Measurements from ENCODE around the gene YEATS2.

Gene YEATS2

DNA sequence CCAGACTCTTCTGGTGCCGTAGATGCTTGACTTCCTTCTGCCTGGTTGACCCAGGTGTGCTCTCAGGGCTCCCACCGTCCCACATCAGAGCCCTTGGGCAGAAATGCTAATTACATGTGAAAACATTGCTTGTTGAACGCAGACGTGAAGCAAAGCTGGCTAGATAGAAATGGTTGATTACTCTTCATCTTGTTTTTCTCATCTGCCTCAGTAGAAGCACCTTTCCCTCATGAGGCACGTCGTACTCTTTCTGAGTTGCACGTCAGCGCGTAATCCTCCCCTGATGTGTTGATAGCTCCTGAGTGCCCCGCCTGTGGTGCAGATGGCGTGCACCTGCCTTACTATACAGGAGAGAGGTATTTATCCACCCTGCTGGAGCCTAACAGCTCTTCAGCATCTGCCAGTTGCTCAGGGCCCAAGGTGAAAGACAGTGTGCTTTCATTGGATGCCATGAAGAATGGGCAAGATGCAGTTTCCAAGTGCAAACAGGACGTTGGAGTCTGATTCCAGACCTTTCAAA, 109.7 kb downstream of the YEATS2 start:
- no peak overlapping the region for H3K4me3 Mint-ChIP-seq
- no peak overlapping the region for H3K27ac Mint-ChIP-seq
- no peaks in the 10 kb centered on the region for H3K27me3 Mint-ChIP-seq (ENCODE audit: low read depth)
- no peaks in the 10 kb centered on the region for H3K9me3 Mint-ChIP-seq
- H3K36me3 Mint-ChIP-seq (ENCODE audit: low read depth): peaks cover 55% of the 10 kb centered on the region
- no peaks in the 10 kb centered on the region for H3K4me1 Mint-ChIP-seq (ENCODE audit: low read depth)

DNA sequence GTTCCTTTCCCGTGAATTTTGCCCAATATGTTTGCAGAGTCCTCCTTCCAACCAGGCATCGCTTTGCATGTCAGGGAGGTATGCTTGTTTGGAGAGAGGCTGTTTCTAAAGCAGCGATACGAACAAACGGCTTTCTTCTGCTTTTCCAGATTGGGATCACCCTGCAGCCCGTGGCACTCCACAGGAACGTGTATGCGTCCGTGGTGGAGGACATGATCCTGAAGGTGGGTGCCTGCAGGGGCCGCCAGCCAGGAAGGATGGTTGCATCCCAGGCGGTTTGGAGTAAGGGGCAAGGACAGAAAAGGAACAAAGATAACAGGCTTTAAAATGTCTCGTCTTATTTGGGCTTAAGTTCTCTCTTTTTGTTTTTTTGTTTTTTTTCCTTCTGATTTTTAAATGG, 110.3 kb downstream of the YEATS2 start:
- Mint-ChIP-seq H3K4me3 (no peak overlapping the region), H3K9me3 (no peaks in the 10 kb centered on the region), H3K4me1 (ENCODE audit: low read depth) (no peaks in the 10 kb centered on the region), H3K36me3 (ENCODE audit: low read depth) (peaks cover 54% of the 10 kb centered on the region), H3K27me3 (ENCODE audit: low read depth) (no peaks in the 10 kb centered on the region), H3K27ac (no peak overlapping the region)

DNA sequence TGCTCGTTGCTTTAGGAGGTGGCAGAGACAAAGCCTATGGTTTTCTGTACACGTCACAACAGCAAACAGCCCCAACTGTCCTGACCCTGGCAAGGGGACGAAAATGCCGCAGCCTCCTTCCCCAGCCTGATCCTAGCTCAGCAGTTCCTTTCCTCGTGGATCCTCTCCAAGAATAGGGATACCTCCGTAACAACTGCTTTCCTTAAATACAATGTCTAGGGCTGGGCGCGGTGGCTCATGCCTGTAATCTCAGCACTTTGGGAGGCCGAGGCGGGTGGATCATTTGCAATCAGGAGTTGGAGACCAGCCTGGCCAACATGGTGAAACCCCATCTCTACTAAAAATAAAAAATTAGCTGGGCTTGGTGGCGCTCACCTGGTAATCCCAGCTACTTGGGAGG, 110.8 kb downstream of the YEATS2 start:
- H3K4me3 Mint-ChIP-seq: no peak overlapping the region
- no peaks in the 10 kb centered on the region for H3K27me3 Mint-ChIP-seq (ENCODE audit: low read depth)
- peaks cover 51% of the 10 kb centered on the region for H3K36me3 Mint-ChIP-seq (ENCODE audit: low read depth)
- no peak overlapping the region for H3K27ac Mint-ChIP-seq
- no peaks in the 10 kb centered on the region for H3K9me3 Mint-ChIP-seq
- no peaks in the 10 kb centered on the region for H3K4me1 Mint-ChIP-seq (ENCODE audit: low read depth)

DNA sequence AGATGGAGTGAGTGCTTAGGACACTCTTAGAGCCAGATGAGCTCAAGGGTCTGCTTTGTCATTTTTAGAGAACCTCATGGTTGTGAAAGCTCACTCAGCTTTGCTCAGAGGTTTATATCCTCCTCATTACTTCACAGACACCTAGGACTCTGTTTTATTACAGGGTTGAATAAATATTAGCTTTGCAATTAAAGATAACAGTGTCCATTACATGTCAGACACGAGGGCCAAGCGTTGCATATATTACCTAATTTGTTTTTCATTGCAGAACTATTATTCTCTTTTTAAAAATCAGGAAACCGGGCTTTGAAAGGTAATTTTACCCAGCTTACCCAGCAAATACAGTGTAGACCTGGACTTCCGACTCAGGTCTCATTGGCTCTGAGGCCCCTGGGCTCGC, 111.7 kb downstream of the YEATS2 start:
- peaks cover 44% of the 10 kb centered on the region for H3K36me3 Mint-ChIP-seq (ENCODE audit: low read depth)
- peaks cover under 1% of the 10 kb centered on the region for H3K4me1 Mint-ChIP-seq (ENCODE audit: low read depth)
- no peaks in the 10 kb centered on the region for H3K27me3 Mint-ChIP-seq (ENCODE audit: low read depth)
- no peak overlapping the region for H3K4me3 Mint-ChIP-seq
- no peak overlapping the region for H3K27ac Mint-ChIP-seq
- H3K9me3 Mint-ChIP-seq: no peaks in the 10 kb centered on the region

DNA sequence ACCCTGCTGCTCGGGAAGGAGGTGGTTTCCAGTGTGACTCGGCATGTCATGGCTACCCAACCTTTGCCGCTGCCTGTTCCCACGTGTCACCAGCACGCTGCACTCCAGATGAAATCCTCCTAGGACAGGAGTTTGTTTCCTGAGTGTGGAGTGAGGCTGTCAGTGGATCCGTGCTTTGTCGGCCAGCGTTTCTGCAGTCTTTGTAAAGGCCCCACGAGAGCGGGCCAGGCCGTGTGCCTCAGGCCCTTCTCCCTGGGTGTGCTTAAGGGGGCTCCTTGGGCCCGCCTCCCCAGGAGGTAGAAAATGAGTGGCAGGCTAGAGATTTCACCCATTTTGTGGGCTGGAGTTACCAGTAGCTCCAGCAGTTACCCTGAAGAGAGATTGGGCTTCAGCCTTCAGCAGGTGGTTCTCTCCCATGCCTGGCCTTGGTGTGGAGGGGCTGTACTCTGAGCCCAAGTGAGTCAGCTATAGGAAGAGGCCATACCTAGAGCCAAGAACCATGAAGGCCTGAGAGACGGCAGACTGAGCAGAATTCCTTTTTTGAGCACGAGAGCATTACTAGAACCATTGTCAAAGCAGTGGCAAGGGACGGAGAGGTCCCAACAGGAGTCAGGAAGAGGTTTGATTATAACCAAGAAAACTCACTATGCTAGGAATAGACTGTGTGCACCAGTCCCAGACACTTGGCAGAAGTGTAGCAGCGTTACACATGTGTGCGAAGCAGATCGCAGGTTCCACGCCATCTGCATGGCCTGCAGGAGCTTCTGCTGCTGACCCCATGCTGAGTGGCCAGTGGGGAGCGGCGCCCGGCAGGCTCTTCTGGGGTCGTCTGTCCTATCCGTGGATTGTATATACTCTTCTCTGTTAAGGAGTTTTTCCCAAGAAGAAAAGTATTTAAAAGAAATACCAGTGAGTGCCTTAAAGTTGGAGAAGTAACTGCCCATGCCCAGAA, 113.3 kb downstream of the YEATS2 start:
- Mint-ChIP-seq H3K27me3 (ENCODE audit: low read depth) (no peaks in the 10 kb centered on the region), H3K27ac (no peak overlapping the region), H3K36me3 (ENCODE audit: low read depth) (peaks cover 40% of the 10 kb centered on the region), H3K9me3 (no peaks in the 10 kb centered on the region), H3K4me3 (no peak overlapping the region), H3K4me1 (ENCODE audit: low read depth) (peaks cover 11% of the 10 kb centered on the region)

DNA sequence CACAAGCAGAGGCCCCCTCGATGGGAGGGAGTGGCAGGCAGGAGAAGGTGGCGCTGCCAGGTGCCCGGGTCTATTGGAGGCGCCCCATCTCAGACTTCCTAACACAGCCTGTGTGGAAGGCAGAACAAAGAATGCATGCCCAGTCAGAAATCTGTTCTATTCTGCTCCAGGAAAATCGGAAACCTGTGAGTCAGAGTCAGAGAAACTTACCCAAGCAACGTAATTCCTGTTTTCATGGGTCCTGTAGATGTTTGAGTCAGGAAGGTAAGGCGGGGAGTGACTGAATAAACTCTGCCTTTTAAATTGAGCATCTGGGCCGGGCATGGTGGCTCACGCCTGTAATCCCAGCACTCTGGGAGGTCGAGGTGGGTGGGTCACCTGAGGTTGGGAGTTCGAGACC, 114.0 kb downstream of the YEATS2 start:
- Mint-ChIP-seq H3K36me3 (ENCODE audit: low read depth) (peaks cover 39% of the 10 kb centered on the region), H3K9me3 (no peaks in the 10 kb centered on the region), H3K4me1 (ENCODE audit: low read depth) (peaks cover 18% of the 10 kb centered on the region), H3K27ac (no peak overlapping the region), H3K4me3 (no peak overlapping the region), H3K27me3 (ENCODE audit: low read depth) (no peaks in the 10 kb centered on the region)

DNA sequence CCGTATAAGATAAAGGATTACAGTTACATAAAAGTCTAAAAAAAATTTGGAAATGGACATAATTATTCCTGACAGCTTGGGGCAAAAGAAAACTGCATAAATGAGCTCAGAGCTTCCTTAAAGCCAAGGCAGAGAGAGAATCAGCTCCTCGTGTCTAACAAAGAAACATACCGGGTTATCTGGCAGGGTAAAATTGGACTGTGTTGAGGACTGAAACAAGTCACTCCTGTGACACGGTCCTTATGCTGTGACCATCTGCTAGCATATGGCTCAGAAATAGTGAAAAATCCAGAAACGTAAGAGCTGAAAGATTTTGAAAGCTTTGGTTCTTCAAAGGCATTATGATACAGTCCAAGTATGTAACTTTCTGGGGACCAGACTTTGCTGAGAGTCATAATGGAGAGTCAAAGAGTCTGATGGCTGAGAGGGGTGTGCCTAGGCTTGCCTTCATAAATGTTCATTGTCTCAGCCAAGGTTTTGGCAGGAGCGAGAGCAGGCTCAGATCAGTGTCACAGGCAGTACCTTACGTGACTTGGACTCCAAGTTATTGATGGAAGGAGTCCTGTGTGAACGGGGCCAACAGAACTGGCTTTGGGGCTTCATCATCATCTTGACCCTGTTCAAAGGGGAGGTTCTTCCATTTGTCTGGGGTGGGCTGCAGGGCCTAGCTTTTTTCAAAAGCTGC, 115.3 kb downstream of the YEATS2 start:
- Mint-ChIP-seq H3K27ac (no peak overlapping the region), H3K9me3 (no peaks in the 10 kb centered on the region), H3K4me3 (no peak overlapping the region), H3K36me3 (ENCODE audit: low read depth) (peaks cover 29% of the 10 kb centered on the region), H3K4me1 (ENCODE audit: low read depth) (peaks cover 18% of the 10 kb centered on the region), H3K27me3 (ENCODE audit: low read depth) (no peaks in the 10 kb centered on the region)

DNA sequence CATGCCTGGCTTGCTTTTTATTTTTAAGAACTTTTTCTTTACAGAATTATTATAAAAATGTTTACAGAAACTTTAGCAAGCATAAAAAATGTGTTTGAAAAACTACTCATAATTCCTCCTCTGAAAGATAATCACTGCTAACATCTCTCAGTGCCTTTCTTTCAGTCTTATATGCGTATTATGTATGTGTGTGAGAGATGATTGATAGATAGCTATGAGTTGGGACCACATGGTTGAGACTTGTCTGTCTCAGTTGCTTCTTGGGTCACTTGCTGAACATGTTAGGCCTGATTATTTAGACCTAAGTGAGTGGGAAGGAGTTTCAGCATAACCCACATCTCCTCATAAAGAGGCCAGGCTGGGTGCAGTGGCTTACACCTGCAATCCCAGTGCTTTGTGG, 116.6 kb downstream of the YEATS2 start:
- Mint-ChIP-seq H3K36me3 (ENCODE audit: low read depth) (peaks cover 18% of the 10 kb centered on the region), H3K9me3 (no peaks in the 10 kb centered on the region), H3K27me3 (ENCODE audit: low read depth) (no peaks in the 10 kb centered on the region), H3K4me3 (no peak overlapping the region), H3K4me1 (ENCODE audit: low read depth) (peaks cover 18% of the 10 kb centered on the region), H3K27ac (peak overlapping the region; percentile 74)

DNA sequence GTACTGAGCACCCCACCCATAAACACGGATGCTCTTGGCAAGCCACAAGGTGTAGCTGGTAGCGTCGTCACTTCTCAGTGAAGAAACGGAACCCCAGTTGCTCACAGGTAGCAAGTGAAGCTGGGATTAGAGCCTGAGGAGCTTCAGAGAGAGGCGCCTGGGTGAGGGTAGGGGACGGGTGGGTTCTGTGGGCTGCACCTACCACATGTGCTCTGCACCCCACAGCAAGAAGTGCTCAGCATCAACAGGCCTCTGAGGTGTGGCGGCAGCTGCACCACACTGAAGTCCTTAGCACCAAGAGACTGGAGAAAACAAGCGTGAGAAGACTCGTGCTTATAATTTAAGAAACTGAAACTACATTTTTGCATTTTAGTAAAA, 118.0 kb downstream of the YEATS2 start:
- no peak overlapping the region for H3K4me3 Mint-ChIP-seq
- H3K27ac Mint-ChIP-seq: peak overlapping the region; percentile 78
- H3K27me3 Mint-ChIP-seq (ENCODE audit: low read depth): no peaks in the 10 kb centered on the region
- H3K9me3 Mint-ChIP-seq: no peaks in the 10 kb centered on the region
- peaks cover 18% of the 10 kb centered on the region for H3K4me1 Mint-ChIP-seq (ENCODE audit: low read depth)
- H3K36me3 Mint-ChIP-seq (ENCODE audit: low read depth): peaks cover 12% of the 10 kb centered on the region

DNA sequence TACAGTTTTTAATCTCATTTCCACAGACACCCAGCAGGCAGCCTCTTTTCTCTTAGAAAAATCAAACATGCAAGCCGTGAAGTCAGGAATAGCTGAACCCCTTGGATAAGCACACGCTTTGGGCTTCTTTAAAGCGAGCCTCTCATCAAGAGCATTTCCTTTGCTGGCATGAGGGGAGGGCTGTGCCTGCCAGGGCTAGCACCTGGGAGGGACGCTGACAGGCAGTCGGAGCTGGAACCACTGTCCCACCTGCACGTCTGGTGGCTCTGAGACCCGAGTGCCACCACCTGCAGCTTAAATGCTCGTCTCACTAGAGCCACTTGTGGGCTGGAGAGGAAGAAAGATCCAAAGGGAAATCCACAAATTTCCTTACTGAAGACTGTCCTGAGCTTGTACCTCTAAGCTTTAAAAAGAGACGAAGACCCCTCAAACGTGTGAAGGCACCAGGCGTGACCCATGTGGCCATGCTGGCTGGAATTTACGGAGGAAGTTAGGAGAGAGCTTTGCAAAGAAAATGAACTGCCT, 118.4 kb downstream of the YEATS2 start:
- Mint-ChIP-seq H3K27ac (peak overlapping the region; percentile 78), H3K9me3 (no peaks in the 10 kb centered on the region), H3K4me1 (ENCODE audit: low read depth) (peaks cover 18% of the 10 kb centered on the region), H3K27me3 (ENCODE audit: low read depth) (no peaks in the 10 kb centered on the region), H3K4me3 (no peak overlapping the region), H3K36me3 (ENCODE audit: low read depth) (peaks cover 10% of the 10 kb centered on the region)

DNA sequence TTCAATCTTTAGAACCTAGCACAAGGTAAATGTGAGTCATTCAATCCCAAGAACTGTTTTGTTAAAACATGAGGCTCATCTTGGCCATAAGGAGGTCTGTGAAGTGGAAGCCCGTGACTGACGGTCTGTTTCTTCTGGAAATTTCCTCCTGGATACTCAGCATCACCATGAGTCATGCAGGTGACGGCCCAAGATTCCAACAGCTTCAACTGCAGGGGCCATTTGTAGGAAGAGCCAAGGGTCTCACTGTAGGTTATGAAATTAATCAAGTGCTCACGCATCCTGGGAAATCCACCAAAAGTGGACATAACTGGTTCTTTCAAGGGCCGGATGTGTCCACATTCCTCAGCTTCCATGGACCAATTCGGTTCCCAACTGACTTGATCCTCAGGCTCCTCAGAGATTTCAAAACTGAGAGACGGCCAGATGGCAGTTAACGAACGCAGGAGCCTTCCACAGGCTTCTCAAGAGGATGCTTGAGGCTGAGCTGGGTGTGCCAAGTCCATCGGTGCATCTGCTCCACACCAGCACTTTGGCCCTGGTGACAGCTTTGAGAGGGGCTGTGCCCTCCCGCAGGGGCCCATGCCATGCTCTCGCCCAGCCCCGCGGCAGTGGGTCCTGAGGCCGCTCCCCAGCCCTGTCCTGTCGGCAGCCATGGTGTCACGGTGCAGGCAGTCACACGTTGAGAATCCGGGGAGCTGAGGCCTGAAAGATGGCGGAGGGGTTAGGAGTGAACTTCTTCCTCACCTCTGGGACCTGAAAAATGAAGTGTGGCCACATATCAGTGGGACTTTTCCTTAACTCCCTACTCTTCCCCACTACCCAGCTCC, 119.3 kb downstream of the YEATS2 start:
- H3K36me3 Mint-ChIP-seq (ENCODE audit: low read depth): peaks cover 5% of the 10 kb centered on the region
- H3K4me1 Mint-ChIP-seq (ENCODE audit: low read depth): peaks cover 18% of the 10 kb centered on the region
- no peaks in the 10 kb centered on the region for H3K27me3 Mint-ChIP-seq (ENCODE audit: low read depth)
- H3K4me3 Mint-ChIP-seq: no peak overlapping the region
- no peak overlapping the region for H3K27ac Mint-ChIP-seq
- H3K9me3 Mint-ChIP-seq: no peaks in the 10 kb centered on the region

DNA sequence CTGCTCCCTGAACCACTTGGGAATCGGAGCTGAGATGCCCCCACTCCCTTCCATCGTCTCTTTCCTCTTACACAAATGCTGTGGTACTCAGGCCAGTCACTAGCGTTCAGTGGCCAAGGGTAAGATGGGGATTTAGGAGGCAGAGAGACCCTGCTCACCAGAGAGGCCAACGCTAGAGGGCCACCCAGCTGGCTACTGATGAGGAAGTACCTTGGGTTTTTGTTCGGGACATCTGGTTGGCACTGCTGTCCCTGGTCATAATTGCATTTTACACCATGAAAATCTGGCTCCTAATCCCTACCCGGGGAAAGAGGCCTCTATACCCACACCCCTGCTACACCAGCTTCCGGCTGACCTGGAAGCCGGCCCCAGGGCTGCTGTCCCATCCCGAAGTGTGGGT, 120.0 kb downstream of the YEATS2 start:
- Mint-ChIP-seq H3K9me3 (no peaks in the 10 kb centered on the region), H3K4me1 (ENCODE audit: low read depth) (peaks cover 18% of the 10 kb centered on the region), H3K27ac (no peak overlapping the region), H3K27me3 (ENCODE audit: low read depth) (no peaks in the 10 kb centered on the region), H3K4me3 (no peak overlapping the region), H3K36me3 (ENCODE audit: low read depth) (peaks cover 4% of the 10 kb centered on the region)

DNA sequence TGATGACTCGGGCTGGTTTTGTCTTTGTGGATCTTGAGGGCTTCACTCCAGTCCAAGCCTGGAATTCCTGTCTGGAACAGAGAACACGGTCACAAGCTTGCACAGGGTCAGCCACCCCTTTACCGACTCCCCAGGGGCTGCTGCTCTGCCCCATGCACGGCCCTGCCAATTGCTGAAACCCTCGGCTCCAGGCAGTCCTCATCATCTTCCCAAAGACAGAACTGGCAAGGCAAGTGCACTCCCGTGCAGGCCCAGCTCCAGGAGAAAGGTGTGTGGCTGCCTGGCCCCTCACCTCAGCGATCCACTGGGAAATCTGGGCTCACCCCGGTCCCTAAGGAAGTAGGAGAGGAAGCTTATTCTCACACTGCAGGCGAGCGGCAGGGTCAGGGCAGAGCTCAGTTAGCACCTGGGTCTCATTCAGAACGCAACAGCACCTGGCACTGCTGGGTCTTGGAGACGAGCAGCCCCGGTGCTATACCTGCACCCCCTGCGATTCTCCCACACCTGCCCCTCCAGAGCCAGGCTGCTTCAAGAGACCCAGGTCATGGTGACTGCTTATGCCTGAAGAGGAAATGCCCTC, 120.5 kb downstream of the YEATS2 start:
- Mint-ChIP-seq H3K4me3 (no peak overlapping the region), H3K4me1 (ENCODE audit: low read depth) (peaks cover 18% of the 10 kb centered on the region), H3K27ac (no peak overlapping the region), H3K27me3 (ENCODE audit: low read depth) (no peaks in the 10 kb centered on the region), H3K36me3 (ENCODE audit: low read depth) (peaks cover 3% of the 10 kb centered on the region), H3K9me3 (no peaks in the 10 kb centered on the region)

All from T-helper 1 cell treated with Interleukin-12 subunit alpha and Interleukin-12 subunit beta and Interleukin-4 antibody, amounts not matched to agents 30 μg/mL and 1 μg/mL, for 36 hours (primary cell).